RCC 7860 (cell line): Measurements from ENCODE around the gene ARNT2.

ENCODE experiments used
- DNase-seq: peaks from one replicate; pipeline ENCODE4 v3.0.0-alpha.2; 2015; ENCODE audit warnings: low spot score
- FAIRE-seq: peaks from 2 replicates; lab custom pipeline; 2012; peaks lifted over from hg19 to GRCh38; lab: Jason Lieb, UNC

The ARNT2 gene

DNA sequence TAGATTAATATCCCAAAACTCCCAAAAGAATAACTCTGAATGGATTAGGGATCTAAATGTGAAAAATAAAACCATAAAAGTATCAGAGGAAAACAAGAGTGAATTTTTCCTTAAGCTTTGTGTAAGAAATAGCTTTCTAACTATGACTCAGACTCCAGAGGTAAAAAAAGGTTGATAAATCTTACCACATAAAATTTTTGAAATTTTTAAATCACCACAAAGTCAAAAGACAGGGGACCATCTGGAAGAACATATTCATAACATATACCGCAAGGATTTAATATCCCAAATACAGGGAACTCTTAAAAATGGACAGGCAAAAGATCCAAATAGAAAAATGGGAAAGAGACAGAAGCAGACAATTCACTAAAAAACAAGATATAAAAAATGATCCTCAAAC is 145.0 kb downstream of the ARNT2 start:
- peak; percentile 65 for DNase-seq
- FAIRE-seq = peak; percentile 96

DNA sequence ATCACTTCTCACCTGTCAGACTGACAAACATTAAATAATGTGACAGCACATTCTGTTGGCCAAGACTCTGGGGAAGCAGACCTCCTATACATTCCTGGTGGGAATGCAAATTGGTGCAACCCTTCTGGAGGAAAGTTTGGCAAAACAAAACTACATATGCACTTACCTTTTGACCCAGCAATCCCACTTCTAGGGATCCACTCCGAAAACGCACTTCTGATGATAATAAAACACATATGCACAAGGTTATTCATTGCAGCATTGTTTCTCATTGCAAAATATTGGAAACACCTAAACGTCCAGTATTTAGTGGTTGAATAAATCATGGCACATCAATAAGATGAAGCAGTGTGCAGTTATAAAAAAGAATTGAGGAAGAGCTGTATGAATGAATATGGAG is 145.5 kb downstream of the ARNT2 start:
- no peak for DNase-seq
- FAIRE-seq = no peak

DNA sequence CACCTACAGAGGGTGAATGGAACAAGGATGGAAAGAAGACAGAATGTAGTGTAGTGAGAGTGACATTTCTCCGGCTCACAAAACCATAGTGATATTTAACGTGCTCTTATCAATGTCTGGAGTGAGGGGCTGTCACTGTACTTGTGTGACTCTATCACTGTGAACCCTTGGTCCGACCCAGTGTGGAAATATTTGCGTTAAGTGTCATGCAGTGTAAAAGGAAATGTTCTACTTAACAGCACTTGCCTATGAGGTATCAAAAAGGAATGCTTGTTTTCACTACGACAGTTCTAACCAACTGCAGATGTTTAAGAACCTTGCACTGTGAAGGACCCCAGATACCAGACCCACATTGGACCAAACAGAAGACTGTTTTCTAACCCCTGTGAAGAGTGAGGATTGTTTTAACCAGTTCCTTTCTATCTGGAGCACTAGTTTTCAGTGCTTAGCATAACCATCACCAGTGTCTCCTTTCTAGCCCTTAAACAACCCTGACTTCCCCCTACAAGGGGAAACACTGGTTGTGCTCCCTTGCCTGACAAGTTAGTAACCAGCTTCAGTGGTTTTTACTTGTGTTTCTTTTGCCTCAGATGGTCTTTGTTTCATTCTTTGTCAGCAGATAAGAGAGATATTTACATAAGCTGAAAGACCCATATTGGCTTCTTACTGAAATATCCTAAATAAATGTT is 146.2 kb downstream of the ARNT2 start:
- FAIRE-seq (peak; percentile 87), DNase-seq (peak; percentile 90)

DNA sequence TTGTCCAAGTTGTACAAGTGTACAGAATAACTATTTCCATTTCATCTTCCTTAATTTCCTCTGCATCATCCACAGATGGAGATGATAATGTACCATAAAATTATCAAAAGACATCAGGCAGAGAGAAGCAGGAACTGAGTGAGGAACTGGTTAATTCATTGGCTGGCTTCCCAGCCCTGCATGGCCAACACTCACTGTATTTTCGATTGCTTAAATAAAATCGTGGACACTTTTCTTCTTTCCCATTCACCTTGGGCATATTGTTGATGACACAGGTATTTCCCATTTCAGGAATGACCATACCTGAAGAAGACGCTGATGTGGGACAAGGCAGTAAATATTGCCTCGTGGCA is 146.7 kb downstream of the ARNT2 start:
- FAIRE-seq = peak; percentile 48

DNA sequence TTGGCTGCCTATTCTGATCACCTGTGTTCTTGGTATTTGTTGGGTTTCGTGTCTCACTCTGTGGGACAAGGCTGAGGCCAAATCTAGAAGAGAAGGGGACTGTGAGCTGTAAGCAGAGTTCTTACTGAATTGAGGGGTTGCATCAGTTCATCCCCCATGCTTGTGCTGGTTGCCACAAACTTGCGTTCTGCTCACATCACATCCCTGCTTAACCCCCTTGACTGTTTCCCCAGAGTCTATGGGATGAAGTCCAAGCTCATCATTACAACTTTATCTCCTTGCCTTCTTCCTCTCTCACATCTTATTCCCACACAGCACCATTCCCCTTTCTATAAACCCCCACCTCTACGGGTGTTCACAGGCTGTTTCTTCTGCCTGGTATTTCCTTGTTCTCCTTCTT is 147.2 kb downstream of the ARNT2 start:
- FAIRE-seq (no peak), DNase-seq (no peak)

More for the DNA sequence above, 146.7 kb downstream of the ARNT2 start:
- DNase-seq = no peak

DNA sequence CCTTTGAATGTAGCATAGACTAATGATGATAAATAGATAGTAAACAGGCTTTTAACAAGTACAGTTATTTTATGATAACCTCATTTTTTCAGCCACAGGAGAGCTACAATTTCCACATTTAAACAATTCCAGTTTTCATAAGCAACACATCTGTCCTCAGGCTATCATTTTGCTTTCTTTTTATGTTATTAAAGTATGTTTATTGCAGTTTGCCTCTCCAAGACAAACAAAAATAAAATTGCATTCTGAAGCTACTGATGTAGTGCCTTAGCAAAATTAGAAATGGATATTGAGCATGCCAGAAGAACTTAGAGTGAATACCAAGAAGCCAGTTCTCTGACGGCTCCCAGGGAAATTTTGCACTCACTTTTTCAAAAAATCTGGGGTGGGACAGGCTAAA is 150.4 kb downstream of the ARNT2 start:
- DNase-seq (no peak), FAIRE-seq (no peak)

DNA sequence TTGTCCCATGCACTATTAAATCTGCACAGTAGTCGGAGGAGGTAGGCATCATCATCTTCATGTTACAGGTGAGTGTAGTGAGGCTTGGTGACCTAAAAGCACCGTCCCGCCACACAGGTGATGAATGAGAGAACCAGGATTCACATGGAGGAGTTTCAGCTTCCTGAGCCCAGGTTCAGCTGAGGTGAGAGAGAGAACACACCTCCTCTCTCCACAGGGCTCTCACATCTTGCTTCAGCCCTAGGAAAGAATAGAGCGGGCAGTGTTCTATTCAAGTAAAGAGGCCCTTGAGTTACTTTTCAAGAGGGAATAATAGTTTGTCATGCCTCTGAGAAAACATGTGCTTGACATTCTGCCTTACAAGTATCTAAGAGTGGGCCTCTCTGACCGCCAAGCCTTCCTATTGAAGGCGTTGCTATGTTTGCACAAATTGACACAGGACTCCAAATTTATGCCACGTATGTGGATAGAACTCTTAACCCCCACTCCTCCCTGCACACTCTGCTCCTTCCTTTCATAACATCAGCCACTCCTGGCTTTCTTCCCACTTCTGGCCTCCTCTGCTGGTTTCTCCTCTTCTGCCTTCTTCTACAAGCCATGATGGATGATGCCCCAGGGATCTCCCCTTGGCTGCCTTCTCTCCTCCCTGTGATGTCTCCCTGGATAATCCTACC is 152.6 kb downstream of the ARNT2 start:
- DNase-seq (no peak), FAIRE-seq (no peak)

DNA sequence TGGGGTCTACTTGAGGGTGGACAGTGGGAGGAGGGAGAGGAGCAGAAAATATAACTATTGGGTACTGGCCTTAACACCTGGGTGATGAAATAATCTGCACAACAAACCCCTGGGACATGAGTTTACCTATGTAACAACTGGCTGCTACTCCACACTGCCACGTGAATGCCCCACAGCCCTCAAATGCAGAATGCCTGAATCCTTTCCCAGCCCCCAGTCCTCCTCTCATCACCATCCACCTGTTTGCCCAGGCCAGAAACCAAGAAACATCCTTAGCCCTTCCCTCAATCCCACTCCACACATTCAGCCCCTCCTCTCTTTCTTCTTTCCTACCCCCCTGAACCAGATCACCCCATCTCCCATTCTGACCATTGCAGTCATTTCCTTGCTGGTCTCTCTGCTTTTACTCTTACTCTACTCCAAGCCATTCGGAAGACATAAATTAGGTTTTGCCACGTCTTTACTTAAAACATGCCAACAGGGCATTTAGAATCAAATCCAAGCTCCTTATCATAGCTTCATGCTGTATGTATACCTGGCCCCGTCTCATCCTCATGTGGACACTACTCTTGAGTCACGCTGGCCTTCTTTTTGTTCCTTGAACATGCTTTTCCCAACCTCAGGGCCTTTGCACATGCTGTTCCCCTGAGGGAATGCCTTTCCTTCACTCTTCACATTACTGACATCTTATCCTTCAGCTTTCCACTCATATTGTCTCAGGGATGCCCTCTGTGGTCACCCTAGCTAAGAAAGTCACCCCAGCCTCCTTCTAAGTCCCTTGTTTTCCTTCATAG is 153.5 kb downstream of the ARNT2 start:
- DNase-seq (no peak), FAIRE-seq (no peak)

DNA sequence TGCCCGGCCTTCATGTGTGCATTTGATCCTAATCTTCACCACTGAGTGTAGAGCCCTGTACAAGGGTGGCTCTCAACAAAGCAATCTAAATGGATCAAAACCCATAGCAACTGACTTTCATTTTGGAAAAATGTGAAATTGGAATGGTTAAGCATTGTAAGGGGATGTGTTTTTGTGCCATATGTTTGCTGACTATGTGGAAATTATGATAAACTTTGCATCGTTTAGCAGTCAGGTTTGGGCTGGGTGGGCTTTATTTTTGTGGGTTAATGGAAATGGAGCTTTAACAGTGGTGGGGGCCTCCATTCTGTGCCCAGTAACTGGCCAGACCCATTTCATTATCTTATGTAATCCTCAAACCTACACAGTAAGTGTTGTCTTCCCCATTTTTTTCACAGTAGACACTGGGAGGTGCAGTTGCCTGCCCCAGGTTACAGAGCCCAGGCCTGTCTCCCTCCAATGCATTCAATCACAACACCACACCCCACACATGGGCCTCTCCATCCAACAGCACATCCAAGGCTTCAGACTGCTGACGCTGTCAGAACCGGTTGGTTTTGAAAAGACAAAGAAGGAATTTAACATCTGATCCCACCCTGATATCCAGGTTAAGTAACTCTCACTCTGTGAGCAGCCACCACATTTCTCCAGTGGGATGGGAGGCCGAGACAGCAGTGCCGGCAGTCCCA is 154.6 kb downstream of the ARNT2 start:
- DNase-seq = no peak
- no peak for FAIRE-seq

DNA sequence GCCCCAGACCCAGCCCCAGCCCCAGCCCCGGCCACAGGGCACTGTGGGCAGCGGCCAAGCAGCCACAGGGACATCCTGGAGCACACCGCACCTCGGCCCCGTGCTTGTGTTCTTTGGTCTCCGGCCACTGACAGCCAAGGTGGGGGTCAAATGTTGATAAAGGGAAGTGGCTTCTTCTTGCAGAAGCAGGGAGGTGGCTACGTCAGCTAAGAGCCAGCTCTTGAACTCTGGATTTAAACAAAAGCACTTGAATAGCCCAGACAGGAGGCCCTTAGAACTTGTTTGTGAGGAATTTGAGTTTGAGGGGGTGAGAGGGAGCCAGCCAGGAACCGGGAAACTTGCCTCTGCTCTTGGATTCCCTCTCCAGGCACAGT is 155.1 kb downstream of the ARNT2 start:
- no peak for FAIRE-seq
- DNase-seq = no peak

DNA sequence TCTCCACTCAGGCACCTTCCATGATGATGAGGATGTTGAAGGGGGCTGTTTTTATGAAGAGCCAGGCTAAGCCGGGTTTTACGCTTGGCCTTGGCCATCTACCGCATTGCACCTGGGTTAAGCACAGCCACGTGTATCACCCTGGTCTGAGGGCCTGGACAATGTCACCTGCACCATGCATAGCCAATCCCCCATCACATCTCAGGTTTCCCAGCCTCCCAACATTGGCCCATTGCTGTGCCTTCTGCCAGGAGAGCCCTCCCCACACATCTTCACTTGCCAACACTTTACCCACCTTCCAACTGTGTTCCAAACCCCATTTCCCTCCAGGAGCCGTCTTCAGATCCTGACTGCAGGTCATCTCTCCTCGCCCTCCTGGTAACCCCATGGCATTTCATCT is 155.6 kb downstream of the ARNT2 start:
- no peak for FAIRE-seq
- DNase-seq = no peak

DNA sequence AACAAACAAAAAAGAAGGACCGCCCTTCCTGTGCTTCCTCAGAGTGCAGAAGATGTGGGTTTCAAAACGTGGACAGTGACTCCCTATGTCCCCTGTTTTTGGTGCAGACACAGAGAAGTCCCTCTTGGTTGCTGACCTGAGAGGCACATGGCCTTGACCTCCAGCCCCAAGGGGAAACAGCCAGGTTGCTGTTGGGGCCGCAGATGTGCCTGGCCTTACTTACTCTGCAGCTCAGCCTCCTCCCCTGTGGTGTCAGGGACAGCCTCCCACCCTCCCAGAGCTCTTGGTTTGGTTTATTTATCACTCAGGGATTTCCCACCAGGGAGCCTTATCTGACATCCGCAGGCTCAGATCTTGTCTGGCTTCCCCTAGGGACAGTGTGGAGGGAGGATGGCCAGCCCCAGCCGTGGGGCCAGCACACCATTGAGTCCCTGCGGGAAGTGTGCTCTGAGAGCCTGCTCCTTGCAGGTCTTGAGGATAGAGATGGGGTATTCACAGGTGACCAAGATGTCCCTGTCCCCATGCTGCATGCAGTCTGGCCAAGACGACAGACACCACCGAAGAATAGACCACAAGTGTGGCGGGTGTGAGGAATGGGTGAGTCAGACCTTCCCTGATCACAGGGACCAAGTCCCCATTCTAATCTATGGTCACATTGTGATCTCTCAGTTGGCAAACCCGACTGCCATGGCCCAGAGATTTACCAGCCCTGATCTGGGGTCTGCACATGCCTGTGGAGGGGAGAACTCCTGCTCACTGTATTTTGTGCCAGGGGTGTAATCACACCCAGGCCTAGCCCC is 156.6 kb downstream of the ARNT2 start:
- DNase-seq (no peak), FAIRE-seq (no peak)

DNA sequence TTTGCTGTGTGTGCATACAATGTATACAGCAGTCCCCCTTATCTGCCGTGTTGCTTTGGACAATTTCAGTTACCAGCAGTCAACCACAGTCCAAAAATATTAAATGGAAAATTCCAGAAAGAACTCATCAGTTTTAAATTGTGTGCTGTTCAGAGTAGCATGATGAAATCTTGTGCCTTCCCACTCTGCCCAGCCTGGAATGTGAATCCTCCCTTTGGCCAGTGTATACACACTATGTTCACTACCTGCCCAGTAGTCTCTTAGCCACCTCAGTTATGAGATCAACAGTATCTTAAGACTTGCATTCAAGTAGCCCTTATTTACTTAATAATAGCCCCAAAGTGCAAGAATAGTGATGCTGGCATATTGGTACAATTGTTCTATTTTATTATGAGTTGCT is 157.3 kb downstream of the ARNT2 start:
- FAIRE-seq = no peak
- DNase-seq = no peak

DNA sequence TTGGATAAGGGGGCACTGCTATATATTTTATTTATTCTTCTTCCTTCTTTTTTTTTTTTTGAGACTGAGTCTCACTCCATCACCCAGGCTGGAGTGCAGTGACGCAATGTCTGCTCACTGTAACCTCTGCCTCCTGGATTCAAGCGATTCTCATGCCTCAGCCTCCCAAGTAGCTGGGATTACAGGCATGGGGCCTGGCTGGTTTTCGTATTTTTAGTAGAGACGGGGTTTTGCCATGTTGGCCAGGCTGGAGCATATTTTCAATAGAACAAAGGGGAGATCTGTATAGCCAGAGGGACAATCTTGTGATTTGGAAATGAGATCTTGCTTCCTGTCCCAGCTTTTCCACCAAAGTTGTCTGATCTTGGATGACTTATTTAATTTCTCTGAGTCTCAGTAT is 157.9 kb downstream of the ARNT2 start:
- FAIRE-seq (no peak), DNase-seq (no peak)

DNA sequence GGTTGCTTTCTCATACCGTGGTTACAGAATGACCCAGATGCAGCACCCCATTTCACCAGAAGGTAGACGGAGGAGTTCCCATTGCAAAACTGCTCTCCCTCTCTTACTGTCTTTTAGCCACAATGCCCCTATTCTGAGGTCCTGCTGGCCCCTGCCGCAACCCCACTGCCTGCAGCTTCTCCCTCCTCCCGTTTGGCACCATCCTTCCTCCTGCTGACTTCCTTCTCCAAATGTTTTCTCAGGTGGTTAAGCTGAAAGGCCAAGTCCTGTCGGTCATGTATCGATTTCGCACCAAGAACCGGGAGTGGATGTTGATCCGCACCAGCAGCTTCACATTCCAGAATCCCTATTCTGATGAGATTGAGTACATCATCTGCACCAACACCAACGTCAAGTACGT is 158.7 kb downstream of the ARNT2 start:
- no peak for DNase-seq
- no peak for FAIRE-seq

DNA sequence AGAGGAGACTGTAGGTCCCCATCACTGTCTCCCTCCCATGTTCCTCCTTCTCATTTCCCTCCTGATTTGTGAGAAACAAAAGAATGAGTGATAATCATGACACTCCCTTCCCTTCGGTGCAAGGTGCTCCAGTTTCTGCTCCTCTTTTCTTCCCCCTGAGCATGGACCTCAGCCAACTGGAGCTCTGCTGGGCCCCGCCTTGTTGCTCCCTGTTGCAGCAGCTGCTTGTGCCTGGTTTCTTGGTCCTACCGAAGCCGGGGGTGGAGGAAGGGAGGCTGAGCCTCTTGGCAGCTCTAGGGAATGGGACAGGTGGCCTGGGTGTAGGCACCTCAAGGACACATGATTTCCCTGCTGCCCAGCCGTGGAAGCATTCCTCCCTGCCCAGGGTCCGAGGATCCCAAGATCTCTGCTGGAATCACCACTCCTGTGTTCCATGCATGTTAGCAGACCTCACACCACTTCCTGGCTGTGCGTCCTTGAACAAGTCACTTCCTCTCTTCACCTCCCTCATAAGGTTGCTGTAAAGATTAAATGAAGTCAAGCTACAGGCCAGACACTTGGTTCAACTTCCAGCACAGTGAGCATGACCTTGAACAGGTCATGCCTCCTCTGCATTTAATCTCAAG is 159.3 kb downstream of the ARNT2 start:
- FAIRE-seq = no peak
- DNase-seq = no peak

DNA sequence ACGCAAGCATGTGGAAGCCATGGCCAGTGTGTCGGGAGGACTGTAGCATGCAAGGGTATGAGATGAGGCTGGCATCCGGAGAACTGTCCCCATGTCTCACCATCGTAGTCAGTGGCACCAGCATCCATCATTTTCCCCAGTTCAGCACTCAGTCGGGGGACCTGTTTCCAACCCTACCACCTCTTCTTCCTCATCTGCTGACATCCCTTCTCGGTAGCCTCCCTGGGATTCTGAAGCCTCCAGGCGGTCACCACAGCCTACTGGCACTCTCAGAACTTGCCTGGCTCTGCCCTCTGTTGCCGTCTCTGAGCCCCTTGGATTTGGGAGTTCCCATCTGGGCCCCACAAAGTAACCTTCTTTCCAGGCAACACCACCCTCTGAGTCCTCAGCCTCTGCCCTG is 159.9 kb downstream of the ARNT2 start:
- DNase-seq (no peak), FAIRE-seq (no peak)

DNA sequence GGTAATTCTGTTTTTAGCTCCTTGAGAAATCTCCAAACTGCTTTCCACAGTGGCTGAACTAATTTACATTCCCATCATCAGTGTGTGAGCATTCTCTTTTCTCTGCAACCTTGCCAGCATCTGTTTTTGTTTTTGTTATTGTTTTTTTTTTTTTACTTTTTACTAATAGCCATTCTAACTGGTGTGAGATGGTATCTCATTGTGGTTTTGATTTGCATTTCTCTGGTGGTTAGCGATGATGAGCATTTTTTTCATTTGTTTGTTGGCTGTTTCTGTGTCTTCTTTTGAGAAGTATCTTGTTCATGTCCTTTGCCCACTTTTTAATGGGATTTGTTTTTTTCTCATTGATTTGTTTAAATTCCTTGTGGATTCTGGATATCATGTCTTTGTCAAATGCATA is 161.2 kb downstream of the ARNT2 start:
- no peak for FAIRE-seq

DNA sequence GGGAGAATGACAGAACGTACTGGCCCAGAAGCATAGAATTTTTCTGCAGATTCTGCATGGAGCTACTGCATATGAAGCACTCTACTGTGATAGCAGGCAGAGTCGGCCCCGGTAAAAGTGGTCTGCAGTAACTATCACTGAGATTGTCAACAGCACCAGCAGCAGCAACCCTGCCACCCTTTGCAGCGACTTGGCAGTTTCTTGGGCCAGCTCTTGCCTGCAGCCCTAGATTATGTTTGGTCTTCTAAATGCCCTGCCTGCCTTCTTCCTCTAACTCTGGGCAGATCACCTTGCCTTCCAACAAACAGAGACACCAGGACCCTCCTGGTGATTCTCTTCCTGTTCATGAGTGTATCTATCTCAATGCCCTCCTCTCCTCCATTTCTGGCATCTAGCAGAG is 161.8 kb downstream of the ARNT2 start:
- DNase-seq (no peak), FAIRE-seq (no peak)

More for the DNA sequence above, 161.2 kb downstream of the ARNT2 start:
- DNase-seq = no peak

DNA sequence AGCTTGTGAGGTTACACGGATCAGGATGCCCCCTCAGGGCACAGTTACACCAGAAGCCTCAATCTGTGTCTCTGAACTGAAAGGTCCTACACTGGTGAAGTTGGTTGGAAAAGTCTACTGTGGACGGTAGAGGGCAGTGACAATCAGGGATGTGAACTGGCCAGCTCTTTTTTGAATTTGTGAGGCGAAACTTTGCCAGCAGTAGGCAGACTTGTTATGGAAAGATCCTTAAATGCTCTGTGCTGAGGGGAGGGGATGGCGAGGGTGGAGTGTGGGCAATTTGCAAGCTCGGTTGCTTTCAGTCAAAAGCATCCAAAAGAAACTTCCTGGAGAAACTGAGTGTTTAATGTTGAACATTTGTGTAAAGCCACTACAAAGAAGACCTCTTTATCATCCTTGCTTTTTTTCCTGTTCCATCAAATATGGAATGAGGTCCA is 163.6 kb downstream of the ARNT2 start:
- peak; percentile 59 for DNase-seq

More for the DNA sequence above, 163.6 kb downstream of the ARNT2 start:
- FAIRE-seq = peak; percentile 57
